ENCODE measurements around the gene SPINK5. TPM values are rescaled to one million over a fixed set of nuclear protein-coding genes. Genes with fewer than 3 reads are reported as not detected.

The SPINK5 gene
- total and polyA plus RNA-seq, 2 experiments from 2014 or later: 3.5 to 6.1 TPM

- TF ChIP-seq CTCF (IDR thresholded peaks at IDR 0.05; ENCODE audit: low read depth, low read length): no peak
- Histone ChIP-seq H3K27ac (no peak overlapping the region), H3K9me3 (ENCODE audit: low read depth) (no peaks in the 10 kb centered on the region), H3K4me3 (no peak overlapping the region), H3K4me1 (ENCODE audit: low read depth) (peaks cover 24% of the 10 kb centered on the region), H3K36me3 (no peaks in the 10 kb centered on the region), H3K27me3 (no peaks in the 10 kb centered on the region)
- DNase-seq (ENCODE audit: low read depth in 1 of 2, low spot score in 1 of 2): no peak
Observed at GRCh38 chr5:148085310-148085709, 21.5 kb downstream of the SPINK5 start.

- H3K27ac ChIP-seq: no peak overlapping the region
- DNase-seq (ENCODE audit: low read depth in 1 of 2, low spot score in 1 of 2): no peak
- no peaks in the 10 kb centered on the region for H3K9me3 ChIP-seq (ENCODE audit: low read depth)
- no peaks in the 10 kb centered on the region for H3K36me3 ChIP-seq
- H3K4me3 ChIP-seq: no peak overlapping the region
- H3K27me3 ChIP-seq: no peaks in the 10 kb centered on the region
- peaks cover 32% of the 10 kb centered on the region for H3K4me1 ChIP-seq (ENCODE audit: low read depth)
- TF ChIP-seq CTCF (IDR thresholded peaks at IDR 0.05; ENCODE audit: low read depth, low read length): no peak
Observed at GRCh38 chr5:148085977-148086705, 22.4 kb downstream of the SPINK5 start.

GRCh38 chr5:148090146-148090772 lies 26.5 kb downstream of the SPINK5 start:
- no peak for DNase-seq (ENCODE audit: low read depth in 1 of 2, low spot score in 1 of 2)
- H3K4me3 ChIP-seq: no peak overlapping the region
- H3K27me3 ChIP-seq: no peaks in the 10 kb centered on the region
- no peaks in the 10 kb centered on the region for H3K36me3 ChIP-seq
- no peak for TF ChIP-seq CTCF (IDR thresholded peaks at IDR 0.05; ENCODE audit: low read depth, low read length)
- H3K27ac ChIP-seq: no peak overlapping the region
- no peaks in the 10 kb centered on the region for H3K9me3 ChIP-seq (ENCODE audit: low read depth)
- H3K4me1 ChIP-seq (ENCODE audit: low read depth): peaks cover 28% of the 10 kb centered on the region

- Histone ChIP-seq H3K4me1 (ENCODE audit: low read depth) (peaks cover 28% of the 10 kb centered on the region), H3K27ac (no peak overlapping the region), H3K27me3 (no peaks in the 10 kb centered on the region), H3K9me3 (ENCODE audit: low read depth) (no peaks in the 10 kb centered on the region), H3K36me3 (no peaks in the 10 kb centered on the region), H3K4me3 (no peak overlapping the region)
- peak in 1 of 2 donors; percentile 2 for DNase-seq (ENCODE audit: low read depth in 1 of 2, low spot score in 1 of 2)
- no peak for TF ChIP-seq CTCF (IDR thresholded peaks at IDR 0.05; ENCODE audit: low read depth, low read length)
Observed at GRCh38 chr5:148090773-148091250, 27.0 kb downstream of the SPINK5 start.

GRCh38 chr5:148091991-148092964 lies 28.5 kb downstream of the SPINK5 start:
- H3K9me3 ChIP-seq (ENCODE audit: low read depth): no peaks in the 10 kb centered on the region
- peaks cover 20% of the 10 kb centered on the region for H3K4me1 ChIP-seq (ENCODE audit: low read depth)
- no peak overlapping the region for H3K4me3 ChIP-seq
- no peaks in the 10 kb centered on the region for H3K27me3 ChIP-seq
- H3K27ac ChIP-seq: no peak overlapping the region
- no peak for TF ChIP-seq CTCF (IDR thresholded peaks at IDR 0.05; ENCODE audit: low read depth, low read length)
- no peaks in the 10 kb centered on the region for H3K36me3 ChIP-seq
- no peak for DNase-seq (ENCODE audit: low read depth in 1 of 2, low spot score in 1 of 2)

All from cardiac muscle cell (in vitro differentiated cells and primary cell).